ENCODE measurements around the gene PROSER3. TPM values are rescaled to one million over a fixed set of nuclear protein-coding genes. Genes with fewer than 3 reads are reported as not detected.

The PROSER3 gene
- total RNA-seq, 4 donors from 2014 or later: 8.2 to 34.3 (median 13.2) TPM

GRCh38 chr19:35784503-35785338 lies 26.7 kb downstream of the PROSER3 start:
- Histone ChIP-seq H3K27me3 (no peaks in the 10 kb centered on the region), H3K36me3 (peaks cover 0 to 3% of the 10 kb centered on the region in 2 donors), H3K27ac (no peak overlapping the region), H3K4me1 (no peaks in the 10 kb centered on the region), H3K4me3 (replicated peaks in 1 of 3) (no peak overlapping the region), H3K9me3 (no peaks in the 10 kb centered on the region)
- intact Hi-C loops (cut with DNase I): no loop called here
- 80 to 84% methylated on average over 27 to 29 of the region's 45 CpGs for WGBS, 2 donors
- TF ChIP-seq, protein P1, sequence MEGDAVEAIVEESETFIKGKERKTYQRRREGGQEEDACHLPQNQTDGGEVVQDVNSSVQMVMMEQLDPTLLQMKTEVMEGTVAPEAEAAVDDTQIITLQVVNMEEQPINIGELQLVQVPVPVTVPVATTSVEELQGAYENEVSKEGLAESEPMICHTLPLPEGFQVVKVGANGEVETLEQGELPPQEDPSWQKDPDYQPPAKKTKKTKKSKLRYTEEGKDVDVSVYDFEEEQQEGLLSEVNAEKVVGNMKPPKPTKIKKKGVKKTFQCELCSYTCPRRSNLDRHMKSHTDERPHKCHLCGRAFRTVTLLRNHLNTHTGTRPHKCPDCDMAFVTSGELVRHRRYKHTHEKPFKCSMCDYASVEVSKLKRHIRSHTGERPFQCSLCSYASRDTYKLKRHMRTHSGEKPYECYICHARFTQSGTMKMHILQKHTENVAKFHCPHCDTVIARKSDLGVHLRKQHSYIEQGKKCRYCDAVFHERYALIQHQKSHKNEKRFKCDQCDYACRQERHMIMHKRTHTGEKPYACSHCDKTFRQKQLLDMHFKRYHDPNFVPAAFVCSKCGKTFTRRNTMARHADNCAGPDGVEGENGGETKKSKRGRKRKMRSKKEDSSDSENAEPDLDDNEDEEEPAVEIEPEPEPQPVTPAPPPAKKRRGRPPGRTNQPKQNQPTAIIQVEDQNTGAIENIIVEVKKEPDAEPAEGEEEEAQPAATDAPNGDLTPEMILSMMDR (IDR thresholded peaks at IDR 0.05): no peak
- TF ChIP-seq POLR2A (IDR thresholded peaks at IDR 0.05): no peak
- DNase-seq: no peak

DNA sequence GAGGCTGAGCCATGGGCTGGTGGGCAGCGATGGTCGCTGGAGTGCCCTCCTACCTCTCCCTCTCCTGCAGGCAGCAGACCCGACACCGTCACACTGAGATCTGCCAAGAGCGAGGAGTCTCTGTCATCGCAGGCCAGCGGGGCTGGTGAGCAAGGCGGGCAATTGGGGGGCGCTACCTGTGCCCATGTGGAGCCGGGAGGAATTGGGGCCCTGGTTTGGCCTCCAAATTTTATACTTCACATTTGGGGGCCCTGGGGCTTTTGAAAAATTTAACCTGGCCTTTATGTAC lies 27.3 kb downstream of the PROSER3 start:
- intact Hi-C loops (cut with DNase I): no loop called here
- DNase-seq: no peak
- no peaks in the 10 kb centered on the region for H3K27me3 ChIP-seq
- WGBS, 2 donors: 96 to 99% methylated on average over 9 to 10 of the region's 10 CpGs
- no peak overlapping the region for H3K4me3 ChIP-seq (replicated peaks in 1 of 3)
- peaks cover 0 to 3% of the 10 kb centered on the region in 2 donors for H3K36me3 ChIP-seq
- H3K9me3 ChIP-seq: no peaks in the 10 kb centered on the region
- H3K4me1 ChIP-seq: no peaks in the 10 kb centered on the region
- TF ChIP-seq, protein P1 (IDR thresholded peaks at IDR 0.05): no peak
- TF ChIP-seq POLR2A (IDR thresholded peaks at IDR 0.05): no peak
- H3K27ac ChIP-seq: no peak overlapping the region

GRCh38 chr19:35786299-35787160 lies 28.6 kb downstream of the PROSER3 start:
- Histone ChIP-seq H3K9me3 (no peaks in the 10 kb centered on the region), H3K27me3 (no peaks in the 10 kb centered on the region), H3K4me3 (replicated peaks in 1 of 3) (no peak overlapping the region), H3K4me1 (peaks cover 0 to 8% of the 10 kb centered on the region in 2 donors), H3K27ac (no peak overlapping the region), H3K36me3 (no peaks in the 10 kb centered on the region)
- intact Hi-C loops (cut with DNase I): no loop called here
- no peak for DNase-seq
- TF ChIP-seq, protein P1 (IDR thresholded peaks at IDR 0.05): no peak
- TF ChIP-seq POLR2A (IDR thresholded peaks at IDR 0.05): no peak
- WGBS, 2 donors: 92 to 93% methylated on average over 29 of the region's 31 CpGs

DNA sequence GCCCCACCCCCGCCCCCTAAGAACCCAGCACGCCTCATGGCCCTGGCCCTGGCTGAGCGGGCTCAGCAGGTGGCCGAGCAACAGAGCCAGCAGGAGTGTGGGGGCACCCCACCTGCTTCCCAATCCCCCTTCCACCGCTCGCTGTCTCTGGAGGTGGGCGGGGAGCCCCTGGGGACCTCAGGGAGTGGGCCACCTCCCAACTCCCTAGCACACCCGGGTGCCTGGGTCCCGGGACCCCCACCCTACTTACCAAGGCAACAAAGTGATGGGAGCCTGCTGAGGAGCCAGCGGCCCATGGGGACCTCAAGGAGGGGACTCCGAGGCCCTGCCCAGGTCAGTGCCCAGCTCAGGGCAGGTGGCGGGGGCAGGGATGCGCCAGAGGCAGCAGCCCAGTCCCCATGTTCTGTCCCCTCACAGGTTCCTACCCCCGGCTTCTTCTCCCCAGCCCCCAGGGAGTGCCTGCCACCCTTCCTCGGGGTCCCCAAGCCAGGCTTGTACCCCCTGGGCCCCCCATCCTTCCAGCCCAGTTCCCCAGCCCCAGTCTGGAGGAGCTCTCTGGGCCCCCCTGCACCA lies 29.3 kb downstream of the PROSER3 start:
- Histone ChIP-seq H3K9me3 (no peaks in the 10 kb centered on the region), H3K4me3 (replicated peaks in 1 of 3) (no peak overlapping the region), H3K27ac (no peak overlapping the region), H3K36me3 (no peaks in the 10 kb centered on the region), H3K4me1 (peaks cover 0 to 8% of the 10 kb centered on the region in 2 donors), H3K27me3 (no peaks in the 10 kb centered on the region)
- TF ChIP-seq, protein P1 (IDR thresholded peaks at IDR 0.05): no peak
- no peak for TF ChIP-seq POLR2A (IDR thresholded peaks at IDR 0.05)
- WGBS, 2 donors: 93 to 100% methylated on average over 1 to 3 of the region's 15 CpGs
- intact Hi-C loops (cut with DNase I): no loop called here
- DNase-seq: no peak
